HG02840 (cell line): ENCODE results near the gene RACK1.

Experiments
- ATAC-seq: cut with Tn5 transposase; IDR thresholded peaks from one replicate; pipeline ENCODE4 v1.9.1; 2021; ENCODE audit warnings: mild to moderate bottlenecking, moderate library complexity, moderate number of reproducible peaks; ENCODE audit not compliant: unreplicated experiment, low FRiP score

RACK1 gene

GRCh38 chr5:181199881-181200638, 43.6 kb downstream of the RACK1 start:
- ATAC-seq = no peak

GRCh38 chr5:181198905-181199519, 44.7 kb downstream of the RACK1 start:
- peak; percentile 49 for ATAC-seq

- no peak for ATAC-seq
Observed at GRCh38 chr5:181198106-181198685, 45.5 kb downstream of the RACK1 start.

GRCh38 chr5:181197326-181197951, 46.3 kb downstream of the RACK1 start:
- no peak for ATAC-seq

- no peak for ATAC-seq
Observed at GRCh38 chr5:181195249-181195761, 48.4 kb downstream of the RACK1 start.

GRCh38 chr5:181194489-181195248, 49.0 kb downstream of the RACK1 start:
- ATAC-seq = no peak

- no peak for ATAC-seq
Observed at GRCh38 chr5:181193656-181194055, 50.0 kb downstream of the RACK1 start.

- no peak for ATAC-seq
Observed at GRCh38 chr5:181192337-181193046, 51.2 kb downstream of the RACK1 start.

- peak; percentile 58 for ATAC-seq
Observed at GRCh38 chr5:181191526-181192336, 52.0 kb downstream of the RACK1 start.

- peak; percentile 9 for ATAC-seq
Observed at GRCh38 chr5:181190711-181191525, 52.8 kb downstream of the RACK1 start.

GRCh38 chr5:181189962-181190710, 53.6 kb downstream of the RACK1 start:
- no peak for ATAC-seq

- no peak for ATAC-seq
Observed at GRCh38 chr5:181189363-181189961, 54.2 kb downstream of the RACK1 start.

GRCh38 chr5:181188700-181189362, 54.9 kb downstream of the RACK1 start:
- ATAC-seq = no peak

- no peak for ATAC-seq
Observed at GRCh38 chr5:181187500-181188213, 56.0 kb downstream of the RACK1 start.

- no peak for ATAC-seq
Observed at GRCh38 chr5:181186986-181187499, 56.7 kb downstream of the RACK1 start.
